Fibroblast of lung (primary cell): ENCODE results near the gene HRK.

ENCODE experiments used
- EZH2 ChIP-seq: IDR thresholded peaks from 2 replicates; pipeline ENCODE4 v1.5.1; 2012; ENCODE audit warnings: low read length, control low read depth, mild to moderate bottlenecking; ENCODE audit errors: missing control alignments
- TF ChIP-seq, protein P1 (sequence below), 2 donors: IDR thresholded peaks in 1 of 2; conservative IDR thresholded peaks in 1 of 2; 1 replicate in 1 of 2; 2 replicates in 1 of 2; pipeline ENCODE4 v1.5.1; 2011 to 2012; ENCODE audit warnings: low read length in 2 of 2, control low read depth in 1 of 2, inconsistent platforms in 1 of 2, low read depth in 1 of 2, mild to moderate bottlenecking in 1 of 2

DNA sequence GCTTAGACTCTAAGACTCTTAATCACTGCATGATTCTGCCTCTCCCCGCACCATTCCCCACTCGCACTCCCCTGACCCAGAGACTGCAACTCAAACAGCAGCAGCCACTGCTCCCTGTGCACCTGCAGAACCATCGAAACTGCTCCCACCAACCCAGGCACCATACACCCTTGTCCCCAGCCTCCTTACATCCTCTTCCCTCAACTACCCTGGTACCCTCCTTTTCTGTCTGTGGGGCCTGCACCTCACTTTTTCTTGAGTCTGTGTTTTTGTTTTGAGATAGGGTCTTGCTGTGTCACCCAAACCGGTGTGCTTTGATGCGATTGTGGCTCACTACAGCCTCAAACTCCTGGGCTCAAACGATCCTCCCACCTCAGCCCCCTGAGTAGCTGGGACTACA is 73.7 kb downstream of the HRK start:
- TF ChIP-seq, protein P1, sequence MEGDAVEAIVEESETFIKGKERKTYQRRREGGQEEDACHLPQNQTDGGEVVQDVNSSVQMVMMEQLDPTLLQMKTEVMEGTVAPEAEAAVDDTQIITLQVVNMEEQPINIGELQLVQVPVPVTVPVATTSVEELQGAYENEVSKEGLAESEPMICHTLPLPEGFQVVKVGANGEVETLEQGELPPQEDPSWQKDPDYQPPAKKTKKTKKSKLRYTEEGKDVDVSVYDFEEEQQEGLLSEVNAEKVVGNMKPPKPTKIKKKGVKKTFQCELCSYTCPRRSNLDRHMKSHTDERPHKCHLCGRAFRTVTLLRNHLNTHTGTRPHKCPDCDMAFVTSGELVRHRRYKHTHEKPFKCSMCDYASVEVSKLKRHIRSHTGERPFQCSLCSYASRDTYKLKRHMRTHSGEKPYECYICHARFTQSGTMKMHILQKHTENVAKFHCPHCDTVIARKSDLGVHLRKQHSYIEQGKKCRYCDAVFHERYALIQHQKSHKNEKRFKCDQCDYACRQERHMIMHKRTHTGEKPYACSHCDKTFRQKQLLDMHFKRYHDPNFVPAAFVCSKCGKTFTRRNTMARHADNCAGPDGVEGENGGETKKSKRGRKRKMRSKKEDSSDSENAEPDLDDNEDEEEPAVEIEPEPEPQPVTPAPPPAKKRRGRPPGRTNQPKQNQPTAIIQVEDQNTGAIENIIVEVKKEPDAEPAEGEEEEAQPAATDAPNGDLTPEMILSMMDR (conservative IDR thresholded peaks at IDR 0.05 in 1 of 2, IDR thresholded peaks at IDR 0.05 in 1 of 2; ENCODE audit: low read depth in 1 of 2, low read length in 2 of 2): no peak
- no peak for TF ChIP-seq EZH2
